Measurements from ENCODE around the gene C2orf72.

GRCh38 chr2:231013820-231014219 is 23.5 kb upstream of the C2orf72 start:
- no peak for TF ChIP-seq CTCF (IDR thresholded peaks at IDR 0.05)
- TF ChIP-seq POLR2A (IDR thresholded peaks at IDR 0.05), result no peak

Measured in heart left ventricle (tissue), 13 donors.